ENCODE measurements around the gene BMP15. TPM values are rescaled to one million over a fixed set of nuclear protein-coding genes. Genes with fewer than 3 reads are reported as not detected.

The BMP15 gene
- total and polyA plus RNA-seq, 4 experiments from 2014 or later: not detected

GRCh38 chrX:50888884-50889283, 21.7 kb upstream of the BMP15 start:
- H3K4me3 Mint-ChIP-seq: no peak overlapping the region
- Histone ChIP-seq H3K9me3 (ENCODE audit: control insufficient read depth in 1 of 2, low read length in 2 of 2) (no peaks in the 10 kb centered on the region), H3K4me1 (ENCODE audit: insufficient read depth, low read length) (no peaks in the 10 kb centered on the region), H3K4me3 (ENCODE audit: low read length in 2 of 2) (no peak overlapping the region), H3K36me3 (ENCODE audit: insufficient read depth, low read length) (no peaks in the 10 kb centered on the region), H3K27me3 (ENCODE audit: insufficient read depth, low read length) (no peaks in the 10 kb centered on the region), H3K27ac (ENCODE audit: low read depth, low read length) (no peak overlapping the region)
- ChIA-PET POLR2A (ENCODE audit: partially characterized antibody) (no interaction called here), CTCF (ENCODE audit: partially characterized antibody) (no interaction called here)
- no peaks in the 10 kb centered on the region for H3K4me1 Mint-ChIP-seq
- peaks cover 0 to 5% (median 1%) of the 10 kb centered on the region in 8 donors for H3K9me3 Mint-ChIP-seq
- intact Hi-C loops (cut with micrococcal nuclease): no loop called here
- H3K27ac Mint-ChIP-seq: no peak overlapping the region
- H3K36me3 Mint-ChIP-seq: no peaks in the 10 kb centered on the region
- H3K27me3 Mint-ChIP-seq: peaks cover 0 to 3% of the 10 kb centered on the region in 2 donors
- no peak for DNase-seq

DNA sequence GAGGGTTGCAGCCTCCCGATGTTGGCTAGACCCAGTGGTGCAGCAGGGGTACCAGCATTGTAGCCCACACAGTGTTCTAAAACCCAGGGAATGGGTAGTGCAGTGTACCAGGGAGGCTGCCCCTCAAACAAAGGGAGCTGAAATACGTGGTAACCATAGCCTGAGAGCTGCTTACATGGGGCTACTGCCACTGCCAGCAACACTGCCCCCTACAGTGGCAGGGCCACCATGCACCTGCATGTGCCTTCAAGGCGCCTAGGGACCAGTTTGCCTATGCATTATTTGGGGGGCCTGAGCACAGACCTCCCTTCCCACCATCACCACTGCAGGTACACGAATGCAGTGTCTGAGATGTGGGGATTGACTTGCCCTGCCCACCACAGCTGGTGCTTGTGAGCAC, 21.0 kb upstream of the BMP15 start:
- Mint-ChIP-seq H3K4me1 (no peaks in the 10 kb centered on the region), H3K27ac (no peak overlapping the region), H3K36me3 (no peaks in the 10 kb centered on the region), H3K27me3 (peaks cover 0 to 3% of the 10 kb centered on the region in 2 donors), H3K4me3 (no peak overlapping the region), H3K9me3 (peaks cover 0 to 5% (median 1%) of the 10 kb centered on the region in 8 donors)
- Histone ChIP-seq H3K4me3 (ENCODE audit: low read length in 2 of 2) (no peak overlapping the region), H3K36me3 (ENCODE audit: insufficient read depth, low read length) (no peaks in the 10 kb centered on the region), H3K27ac (ENCODE audit: low read depth, low read length) (no peak overlapping the region), H3K9me3 (ENCODE audit: control insufficient read depth in 1 of 2, low read length in 2 of 2) (no peaks in the 10 kb centered on the region), H3K27me3 (ENCODE audit: insufficient read depth, low read length) (no peaks in the 10 kb centered on the region), H3K4me1 (ENCODE audit: insufficient read depth, low read length) (no peaks in the 10 kb centered on the region)
- CTCF ChIA-PET (ENCODE audit: partially characterized antibody): no interaction called here
- POLR2A ChIA-PET (ENCODE audit: partially characterized antibody): no interaction called here
- DNase-seq: no peak
- intact Hi-C loops (cut with micrococcal nuclease): no loop called here

DNA sequence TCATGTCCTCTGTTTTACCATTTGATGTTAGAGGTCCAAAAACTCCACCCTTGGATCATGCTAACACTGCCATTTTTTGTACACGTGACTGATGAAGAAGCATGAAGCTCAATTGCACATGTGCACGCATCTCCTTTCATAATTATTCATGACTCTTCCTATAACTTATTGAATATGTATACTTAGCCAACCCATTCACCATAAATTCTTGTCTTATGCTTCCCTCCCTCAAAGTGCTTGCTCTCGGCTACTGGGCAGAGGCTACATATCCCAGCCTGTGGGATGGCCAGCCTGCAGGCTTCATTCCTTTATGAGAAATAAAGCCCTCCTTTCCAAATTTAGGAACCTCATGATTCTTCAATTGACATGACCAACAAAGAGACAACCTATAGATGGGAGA, 17.5 kb upstream of the BMP15 start:
- no peaks in the 10 kb centered on the region for H3K27me3 ChIP-seq (ENCODE audit: insufficient read depth, low read length)
- Mint-ChIP-seq H3K27me3 (peaks cover 2 to 4% of the 10 kb centered on the region in 2 donors), H3K36me3 (no peaks in the 10 kb centered on the region), H3K4me3 (no peak overlapping the region), H3K27ac (no peak overlapping the region), H3K9me3 (peaks cover 0 to 8% (median 1%) of the 10 kb centered on the region in 8 donors), H3K4me1 (no peaks in the 10 kb centered on the region)
- intact Hi-C loops (cut with micrococcal nuclease): no loop called here
- no peaks in the 10 kb centered on the region for H3K36me3 ChIP-seq (ENCODE audit: insufficient read depth, low read length)
- no peaks in the 10 kb centered on the region for H3K9me3 ChIP-seq (ENCODE audit: control insufficient read depth in 1 of 2, low read length in 2 of 2)
- no peak overlapping the region for H3K4me3 ChIP-seq (ENCODE audit: low read length in 2 of 2)
- ChIA-PET POLR2A (ENCODE audit: partially characterized antibody) (no interaction called here), CTCF (ENCODE audit: partially characterized antibody) (no interaction called here)
- no peak for DNase-seq
- H3K4me1 ChIP-seq (ENCODE audit: insufficient read depth, low read length): no peaks in the 10 kb centered on the region
- H3K27ac ChIP-seq (ENCODE audit: low read depth, low read length): no peak overlapping the region

DNA sequence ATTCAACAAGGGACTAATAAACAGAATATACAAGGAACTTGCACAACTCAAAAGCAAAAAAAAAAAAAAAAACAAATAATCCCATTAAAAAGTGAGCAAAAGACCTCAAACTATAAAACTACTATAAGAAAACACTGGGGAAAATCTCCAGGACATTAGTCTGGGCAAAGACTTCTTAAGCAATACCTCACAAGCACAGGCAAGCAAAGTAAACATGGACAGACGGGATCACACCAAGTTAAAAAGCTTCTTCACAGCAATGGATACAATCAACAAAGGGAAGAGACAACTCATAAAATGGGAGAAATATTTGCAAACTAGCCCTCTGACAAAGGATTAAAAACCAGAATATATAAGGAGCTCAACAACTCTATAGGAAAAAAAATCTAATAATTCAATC, 17.1 kb upstream of the BMP15 start:
- ChIA-PET CTCF (ENCODE audit: partially characterized antibody) (no interaction called here), POLR2A (ENCODE audit: partially characterized antibody) (no interaction called here)
- H3K27ac ChIP-seq (ENCODE audit: low read depth, low read length): no peak overlapping the region
- intact Hi-C loops (cut with micrococcal nuclease): no loop called here
- Mint-ChIP-seq H3K27me3 (peaks cover 2 to 4% of the 10 kb centered on the region in 2 donors), H3K4me1 (no peaks in the 10 kb centered on the region), H3K9me3 (peaks cover 0 to 8% (median 1%) of the 10 kb centered on the region in 8 donors), H3K36me3 (no peaks in the 10 kb centered on the region), H3K4me3 (no peak overlapping the region), H3K27ac (no peak overlapping the region)
- no peaks in the 10 kb centered on the region for H3K36me3 ChIP-seq (ENCODE audit: insufficient read depth, low read length)
- H3K9me3 ChIP-seq (ENCODE audit: control insufficient read depth in 1 of 2, low read length in 2 of 2): no peaks in the 10 kb centered on the region
- no peaks in the 10 kb centered on the region for H3K27me3 ChIP-seq (ENCODE audit: insufficient read depth, low read length)
- no peak for DNase-seq
- H3K4me1 ChIP-seq (ENCODE audit: insufficient read depth, low read length): no peaks in the 10 kb centered on the region
- no peak overlapping the region for H3K4me3 ChIP-seq (ENCODE audit: low read length in 2 of 2)

GRCh38 chrX:50905334-50905733, 5.2 kb upstream of the BMP15 start:
- no peak overlapping the region for H3K4me3 Mint-ChIP-seq
- CTCF ChIA-PET (ENCODE audit: partially characterized antibody): interaction anchor here (0.7 kb wide), 1 partner anchor 250 kb away, joined by 3 read pairs; no protein-coding TSS in a partner anchor
- DNase-seq: no peak
- no peak overlapping the region for H3K27ac ChIP-seq (ENCODE audit: low read depth, low read length)
- H3K36me3 ChIP-seq (ENCODE audit: insufficient read depth, low read length): no peaks in the 10 kb centered on the region
- intact Hi-C loops (cut with micrococcal nuclease): no loop called here
- H3K27ac Mint-ChIP-seq: no peak overlapping the region
- H3K27me3 ChIP-seq (ENCODE audit: insufficient read depth, low read length): no peaks in the 10 kb centered on the region
- no peaks in the 10 kb centered on the region for H3K36me3 Mint-ChIP-seq
- H3K9me3 Mint-ChIP-seq: peaks cover 0 to 2% (median 0%) of the 10 kb centered on the region in 8 donors
- POLR2A ChIA-PET (ENCODE audit: partially characterized antibody): no interaction called here
- H3K4me1 ChIP-seq (ENCODE audit: insufficient read depth, low read length): no peaks in the 10 kb centered on the region
- no peaks in the 10 kb centered on the region for H3K4me1 Mint-ChIP-seq
- no peaks in the 10 kb centered on the region for H3K27me3 Mint-ChIP-seq
- no peak overlapping the region for H3K4me3 ChIP-seq (ENCODE audit: low read length in 2 of 2)
- H3K9me3 ChIP-seq (ENCODE audit: control insufficient read depth in 1 of 2, low read length in 2 of 2): no peaks in the 10 kb centered on the region

DNA sequence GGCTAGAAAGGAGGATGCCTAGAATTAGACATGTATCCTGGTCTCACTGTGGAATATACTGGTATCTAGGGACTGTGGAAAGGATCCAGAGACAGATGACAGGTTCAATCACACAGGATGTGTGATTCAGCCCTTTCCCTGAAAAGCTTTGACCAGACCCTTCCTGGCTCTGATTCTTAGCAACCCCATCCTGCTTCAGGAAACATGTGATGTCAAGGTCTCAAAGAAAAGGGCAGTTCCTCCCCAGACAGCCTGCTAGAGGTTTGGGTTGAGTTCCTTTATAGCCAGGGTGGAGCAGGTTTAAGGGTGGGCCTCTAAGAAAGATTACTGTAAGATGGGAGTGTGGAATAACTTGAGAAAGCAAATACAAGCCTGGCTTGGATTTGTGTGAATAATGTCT, 3.0 kb downstream of the BMP15 start:
- H3K4me1 Mint-ChIP-seq: no peaks in the 10 kb centered on the region
- H3K4me3 Mint-ChIP-seq: no peak overlapping the region
- POLR2A ChIA-PET (ENCODE audit: partially characterized antibody): no interaction called here
- H3K36me3 ChIP-seq (ENCODE audit: insufficient read depth, low read length): no peaks in the 10 kb centered on the region
- H3K27me3 ChIP-seq (ENCODE audit: insufficient read depth, low read length): no peaks in the 10 kb centered on the region
- no peak for DNase-seq
- H3K4me1 ChIP-seq (ENCODE audit: insufficient read depth, low read length): no peaks in the 10 kb centered on the region
- H3K27me3 Mint-ChIP-seq: no peaks in the 10 kb centered on the region
- intact Hi-C loops (cut with micrococcal nuclease): no loop called here
- H3K9me3 ChIP-seq (ENCODE audit: control insufficient read depth in 1 of 2, low read length in 2 of 2): no peaks in the 10 kb centered on the region
- H3K4me3 ChIP-seq (ENCODE audit: low read length in 2 of 2): no peak overlapping the region
- H3K27ac ChIP-seq (ENCODE audit: low read depth, low read length): no peak overlapping the region
- CTCF ChIA-PET (ENCODE audit: partially characterized antibody): no interaction called here
- no peaks in the 10 kb centered on the region for H3K36me3 Mint-ChIP-seq
- no peaks in the 10 kb centered on the region for H3K9me3 Mint-ChIP-seq
- H3K27ac Mint-ChIP-seq: no peak overlapping the region

DNA sequence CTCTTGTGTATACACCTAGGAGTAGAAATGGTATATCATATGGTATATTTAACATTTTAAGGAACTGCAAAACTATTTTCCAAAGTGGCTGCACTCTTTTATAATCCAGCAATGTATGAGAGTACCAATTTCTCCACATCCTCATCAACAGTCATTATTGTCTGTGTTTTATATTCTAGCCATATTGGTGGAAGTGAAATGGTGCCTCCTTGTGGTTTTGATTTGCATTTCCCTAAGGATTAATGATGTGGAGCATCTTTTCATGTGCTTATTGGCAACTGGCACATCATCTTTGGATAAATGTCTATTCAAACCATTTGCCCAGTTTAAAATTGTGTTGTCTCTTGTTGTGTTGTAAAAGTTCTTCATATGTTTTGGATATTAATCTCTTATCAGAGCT, 9.6 kb downstream of the BMP15 start:
- no peaks in the 10 kb centered on the region for H3K27me3 ChIP-seq (ENCODE audit: insufficient read depth, low read length)
- CTCF ChIA-PET (ENCODE audit: partially characterized antibody): no interaction called here
- Mint-ChIP-seq H3K4me1 (no peaks in the 10 kb centered on the region), H3K27me3 (peaks cover 1 to 3% of the 10 kb centered on the region in 2 donors), H3K4me3 (no peak overlapping the region), H3K27ac (no peak overlapping the region), H3K36me3 (no peaks in the 10 kb centered on the region), H3K9me3 (no peaks in the 10 kb centered on the region)
- DNase-seq: no peak
- no peaks in the 10 kb centered on the region for H3K9me3 ChIP-seq (ENCODE audit: control insufficient read depth in 1 of 2, low read length in 2 of 2)
- no peak overlapping the region for H3K4me3 ChIP-seq (ENCODE audit: low read length in 2 of 2)
- POLR2A ChIA-PET (ENCODE audit: partially characterized antibody): no interaction called here
- H3K4me1 ChIP-seq (ENCODE audit: insufficient read depth, low read length): no peaks in the 10 kb centered on the region
- intact Hi-C loops (cut with micrococcal nuclease): no loop called here
- no peaks in the 10 kb centered on the region for H3K36me3 ChIP-seq (ENCODE audit: insufficient read depth, low read length)
- no peak overlapping the region for H3K27ac ChIP-seq (ENCODE audit: low read depth, low read length)

GRCh38 chrX:50927127-50927526, 16.6 kb downstream of the BMP15 start:
- ChIA-PET POLR2A (ENCODE audit: partially characterized antibody) (no interaction called here), CTCF (ENCODE audit: partially characterized antibody) (no interaction called here)
- Histone ChIP-seq H3K4me1 (ENCODE audit: insufficient read depth, low read length) (no peaks in the 10 kb centered on the region), H3K4me3 (ENCODE audit: low read length in 2 of 2) (no peak overlapping the region), H3K27ac (ENCODE audit: low read depth, low read length) (no peak overlapping the region), H3K36me3 (ENCODE audit: insufficient read depth, low read length) (no peaks in the 10 kb centered on the region), H3K9me3 (ENCODE audit: control insufficient read depth in 1 of 2, low read length in 2 of 2) (no peaks in the 10 kb centered on the region), H3K27me3 (ENCODE audit: insufficient read depth, low read length) (no peaks in the 10 kb centered on the region)
- Mint-ChIP-seq H3K4me1 (no peaks in the 10 kb centered on the region), H3K36me3 (no peaks in the 10 kb centered on the region), H3K4me3 (no peak overlapping the region), H3K27ac (no peak overlapping the region), H3K27me3 (peaks cover 1 to 3% of the 10 kb centered on the region in 2 donors), H3K9me3 (peaks cover 0 to 2% (median 0%) of the 10 kb centered on the region in 8 donors)
- DNase-seq: no peak
- intact Hi-C loops (cut with micrococcal nuclease): no loop called here

All from CD4-positive, alpha-beta memory T cell (primary cell).